Natural killer cell (primary cell): ENCODE measurements around the gene MCF2L. TPM values are rescaled to one million over a fixed set of nuclear protein-coding genes. Genes with fewer than 3 reads are reported as not detected.

ENCODE experiments used
- ATAC-seq, 3 donors: fragments of 150-1000 bp in 2 of 3; fragments of 200-7000 bp in 1 of 3; cut with Tn5 transposase; 1 replicate in 1 of 3; 2 replicates in 2 of 3; pipeline ENCODE4 v1.10.0; 2021; ENCODE audit warnings: mild to moderate bottlenecking in 2 of 3, moderate library complexity in 2 of 3
- DNase-seq, 2 donors: peaks; one replicate each; pipeline versions ENCODE4 v3.0.0 to v3.0.0-alpha.2; 2013 to 2021; ENCODE audit warnings: mixed read lengths in 1 of 2
- H3K27ac ChIP-seq: one replicate; pipeline ENCODE4 v1.5.1; 2013; ENCODE audit warnings: mild to moderate bottlenecking, low read length
- H3K27me3 ChIP-seq: one replicate; pipeline ENCODE4 v1.6.1; 2013; ENCODE audit warnings: low read length; ENCODE audit not compliant: control insufficient read depth, insufficient read depth
- H3K36me3 ChIP-seq: one replicate; pipeline ENCODE4 v1.6.1; 2013; ENCODE audit warnings: low read length; ENCODE audit not compliant: control insufficient read depth, insufficient read depth
- H3K4me1 ChIP-seq: one replicate; pipeline ENCODE4 v1.6.1; 2013; ENCODE audit warnings: low read length; ENCODE audit not compliant: control insufficient read depth, insufficient read depth
- H3K4me3 ChIP-seq: one replicate; pipeline ENCODE4 v1.5.1; 2013; ENCODE audit warnings: low read length
- H3K9me3 ChIP-seq: one replicate; pipeline ENCODE4 v1.6.1; 2013; ENCODE audit warnings: low read length; ENCODE audit not compliant: control insufficient read depth, insufficient read depth
- H3K27ac Mint-ChIP-seq, 2 donors: one replicate each; pipeline ENCODE4 v1.8.0; 2022; ENCODE audit warnings: mild to moderate bottlenecking in 2 of 2, mixed read lengths in 2 of 2, moderate library complexity in 1 of 2
- H3K27me3 Mint-ChIP-seq, 2 donors: one replicate each; pipeline ENCODE4 v1.8.0; 2022; ENCODE audit warnings: low read depth in 2 of 2, mixed read lengths in 2 of 2
- H3K36me3 Mint-ChIP-seq: one replicate; pipeline ENCODE4 v1.8.0; 2022; ENCODE audit warnings: mixed read lengths
- H3K4me1 Mint-ChIP-seq, 2 donors: one replicate each; pipeline ENCODE4 v1.8.0; 2022; ENCODE audit warnings: mixed read lengths in 2 of 2
- H3K4me3 Mint-ChIP-seq: one replicate; pipeline ENCODE4 v1.8.0; 2022; ENCODE audit warnings: mild to moderate bottlenecking, moderate library complexity, mixed read lengths
- H3K9me3 Mint-ChIP-seq, 2 donors: one replicate each; pipeline ENCODE4 v1.8.0; 2022; ENCODE audit warnings: mixed read lengths in 2 of 2
- CTCF ChIP-seq: fragments of 200-600 bp; IDR thresholded peaks from one replicate; pipeline ENCODE4 v1.8.0; 2022; ENCODE audit warnings: antibody characterized with exemption
- WGBS: methylation state at CpG from one replicate; pipeline ENCODE4 v1.1.7; 2013; ENCODE audit warnings: missing lambda C conversion rate; ENCODE audit not compliant: insufficient coverage; 5-methylcytosine and 5-hydroxymethylcytosine counted together
- intact Hi-C: fragments of 100-400 bp; cut with micrococcal nuclease; formaldehyde crosslinking; loops from one replicate; pipeline ENCODE4 v1.14.2; 2022
- total RNA-seq, 4 donors: library from RNA; stranded (reverse); fragments of 120-200 nt in 1 of 4; gene quantifications; one replicate each; pipeline versions ENCODE4 v1.2.3 to v1.2.4, GENCODE V29; 2013 to 2022

Gene MCF2L
- total RNA-seq, 3 donors from 2014 or later (not counting 1 experiment from before 2014, with no cell fraction given), result 1.7 to 3.0 (median 3.0) TPM

- 86% methylated on average over 6 of the region's 8 CpGs for WGBS
- Mint-ChIP-seq H3K4me3 (no peak overlapping the region), H3K27ac (no peak overlapping the region), H3K9me3 (no peaks in the 10 kb centered on the region), H3K27me3 (peaks cover 2 to 14% of the 10 kb centered on the region in 2 donors), H3K36me3 (no peaks in the 10 kb centered on the region), H3K4me1 (no peaks in the 10 kb centered on the region)
- Histone ChIP-seq H3K27me3 (no peaks in the 10 kb centered on the region), H3K9me3 (no peaks in the 10 kb centered on the region), H3K27ac (no peak overlapping the region), H3K4me1 (no peaks in the 10 kb centered on the region), H3K4me3 (no peak overlapping the region), H3K36me3 (no peaks in the 10 kb centered on the region)
- intact Hi-C loops, result no loop called here
- no peak for TF ChIP-seq CTCF
- DNase-seq (no peak), ATAC-seq (no peak)
Measured at GRCh38 chr13:113040031-113040430, 71.0 kb downstream of the MCF2L start.

- Histone ChIP-seq H3K27ac (no peak overlapping the region), H3K36me3 (no peaks in the 10 kb centered on the region), H3K4me3 (no peak overlapping the region), H3K4me1 (no peaks in the 10 kb centered on the region), H3K27me3 (no peaks in the 10 kb centered on the region), H3K9me3 (no peaks in the 10 kb centered on the region)
- Mint-ChIP-seq H3K36me3 (no peaks in the 10 kb centered on the region), H3K4me3 (no peak overlapping the region), H3K4me1 (no peaks in the 10 kb centered on the region), H3K27me3 (peaks cover 2 to 19% of the 10 kb centered on the region in 2 donors), H3K27ac (no peak overlapping the region), H3K9me3 (no peaks in the 10 kb centered on the region)
- DNase-seq (no peak), ATAC-seq (no peak)
- TF ChIP-seq CTCF, result no peak
- intact Hi-C loops, result no loop called here
- 92% methylated on average over 13 of the region's 13 CpGs for WGBS
Measured at GRCh38 chr13:113040597-113041292, 71.7 kb downstream of the MCF2L start.

- Histone ChIP-seq H3K4me1 (no peaks in the 10 kb centered on the region), H3K27me3 (no peaks in the 10 kb centered on the region), H3K27ac (no peak overlapping the region), H3K4me3 (no peak overlapping the region), H3K36me3 (no peaks in the 10 kb centered on the region), H3K9me3 (no peaks in the 10 kb centered on the region)
- 70% methylated on average over 11 of the region's 11 CpGs for WGBS
- no peak for TF ChIP-seq CTCF
- H3K4me1 Mint-ChIP-seq, result no peaks in the 10 kb centered on the region
- no peak overlapping the region for H3K4me3 Mint-ChIP-seq
- ATAC-seq, result no peak
- DNase-seq, result no peak
- H3K27ac Mint-ChIP-seq, result no peak overlapping the region
- peaks cover 2 to 20% of the 10 kb centered on the region in 2 donors for H3K27me3 Mint-ChIP-seq
- no peaks in the 10 kb centered on the region for H3K9me3 Mint-ChIP-seq
- intact Hi-C loops, result no loop called here
- H3K36me3 Mint-ChIP-seq, result no peaks in the 10 kb centered on the region
Measured at GRCh38 chr13:113041293-113041690, 72.3 kb downstream of the MCF2L start.

- WGBS, result 90% methylated on average over 15 of the region's 15 CpGs
- H3K4me3 Mint-ChIP-seq, result no peak overlapping the region
- H3K4me3 ChIP-seq, result no peak overlapping the region
- no peak overlapping the region for H3K27ac ChIP-seq
- DNase-seq, result no peak
- no peak for ATAC-seq
- no peak for TF ChIP-seq CTCF
- no peaks in the 10 kb centered on the region for H3K27me3 ChIP-seq
- no peaks in the 10 kb centered on the region for H3K36me3 Mint-ChIP-seq
- H3K9me3 ChIP-seq, result no peaks in the 10 kb centered on the region
- no peaks in the 10 kb centered on the region for H3K36me3 ChIP-seq
- intact Hi-C loops, result no loop called here
- H3K27ac Mint-ChIP-seq, result no peak overlapping the region
- peaks cover 0 to 17% of the 10 kb centered on the region in 2 donors for H3K27me3 Mint-ChIP-seq
- H3K4me1 Mint-ChIP-seq, result no peaks in the 10 kb centered on the region
- H3K9me3 Mint-ChIP-seq, result no peaks in the 10 kb centered on the region
- no peaks in the 10 kb centered on the region for H3K4me1 ChIP-seq
Measured at GRCh38 chr13:113041896-113042295, 72.9 kb downstream of the MCF2L start.
